Stimulated activated naive CD8-positive, alpha-beta T cell treated with anti-CD3 and anti-CD28 coated beads, Interleukin-15, amount 100 ng/mL, for 72 hours (primary cell): ENCODE measurements around the gene BPIFB6.

Source experiments
- ATAC-seq: fragments of 150-1000 bp; cut with Tn5 transposase; 2 replicates; pipeline ENCODE4 v1.10.0; 2021; ENCODE audit warnings: mild to moderate bottlenecking, moderate library complexity
- DNase-seq, 2 donors: peaks; one replicate each; pipeline ENCODE4 v3.0.0; 2021 to 2022
- H3K27ac Mint-ChIP-seq, 2 donors: one replicate each; pipeline ENCODE4 v1.8.0; 2022; ENCODE audit warnings: mild to moderate bottlenecking in 2 of 2, mixed read lengths in 2 of 2, moderate library complexity in 2 of 2
- H3K27me3 Mint-ChIP-seq: one replicate; pipeline ENCODE4 v1.8.0; 2022; ENCODE audit warnings: mixed read lengths
- H3K4me1 Mint-ChIP-seq: one replicate; pipeline ENCODE4 v1.8.0; 2022; ENCODE audit warnings: mild to moderate bottlenecking, mixed read lengths
- H3K4me3 Mint-ChIP-seq, 2 donors: one replicate each; pipeline ENCODE4 v1.8.0; 2022; ENCODE audit warnings: mild to moderate bottlenecking in 2 of 2, mixed read lengths in 2 of 2, moderate library complexity in 1 of 2
- H3K9me3 Mint-ChIP-seq, 2 donors: one replicate each; pipeline ENCODE4 v1.8.0; 2022; ENCODE audit warnings: mixed read lengths in 2 of 2

Gene BPIFB6

DNA sequence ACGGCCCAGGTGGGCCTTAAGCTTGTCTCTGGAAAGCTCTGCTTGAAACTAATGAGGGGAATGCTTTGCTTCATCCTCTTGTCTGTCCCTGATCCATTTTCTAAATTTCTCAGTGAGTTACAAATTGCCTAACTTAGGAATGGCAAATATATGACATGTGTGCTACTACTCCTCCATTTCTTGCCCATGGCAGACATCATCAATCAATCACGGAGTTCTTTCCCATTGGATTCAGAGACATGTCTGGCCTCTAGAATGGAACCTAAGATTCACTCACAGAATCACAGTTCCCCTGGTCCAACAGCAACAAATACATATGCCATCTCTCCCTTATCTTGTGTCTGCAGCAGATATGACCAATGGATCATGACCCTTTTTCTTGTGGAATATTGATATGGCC lies 41.4 kb downstream of the BPIFB6 start:
- ATAC-seq (no peak), DNase-seq (no peak)
- no peaks in the 10 kb centered on the region for H3K9me3 Mint-ChIP-seq
- H3K27me3 Mint-ChIP-seq: no peaks in the 10 kb centered on the region
- no peaks in the 10 kb centered on the region for H3K4me1 Mint-ChIP-seq
- H3K27ac Mint-ChIP-seq: no peak overlapping the region
- H3K4me3 Mint-ChIP-seq: no peak overlapping the region

DNA sequence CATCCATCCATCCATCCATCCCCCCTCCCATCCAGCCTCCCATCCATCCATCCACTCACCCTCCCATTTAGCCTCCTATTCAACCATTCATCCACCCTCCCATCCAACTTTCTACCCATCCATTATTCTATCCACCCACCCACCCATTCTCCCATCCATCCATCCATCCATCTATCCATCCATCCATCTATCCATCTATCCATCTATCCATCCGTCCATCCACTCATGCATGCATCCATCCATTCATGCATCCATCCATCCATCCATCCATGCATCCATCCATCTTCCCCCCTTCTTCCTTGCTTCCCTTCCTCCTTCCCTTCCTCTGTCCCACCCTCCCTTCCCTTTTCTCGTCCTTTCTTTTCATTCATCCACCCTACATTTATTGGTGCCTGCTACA lies 43.2 kb downstream of the BPIFB6 start:
- Mint-ChIP-seq H3K27me3 (no peaks in the 10 kb centered on the region), H3K9me3 (no peaks in the 10 kb centered on the region), H3K4me3 (no peak overlapping the region), H3K4me1 (no peaks in the 10 kb centered on the region), H3K27ac (no peak overlapping the region)
- ATAC-seq (no peak), DNase-seq (no peak)

- no peak for DNase-seq
- ATAC-seq: no peak
- Mint-ChIP-seq H3K4me3 (no peak overlapping the region), H3K27me3 (no peaks in the 10 kb centered on the region), H3K9me3 (no peaks in the 10 kb centered on the region), H3K4me1 (no peaks in the 10 kb centered on the region), H3K27ac (no peak overlapping the region)
These were observed 43.8 kb downstream of the BPIFB6 start for GRCh38 chr20:33075281-33075680.

DNA sequence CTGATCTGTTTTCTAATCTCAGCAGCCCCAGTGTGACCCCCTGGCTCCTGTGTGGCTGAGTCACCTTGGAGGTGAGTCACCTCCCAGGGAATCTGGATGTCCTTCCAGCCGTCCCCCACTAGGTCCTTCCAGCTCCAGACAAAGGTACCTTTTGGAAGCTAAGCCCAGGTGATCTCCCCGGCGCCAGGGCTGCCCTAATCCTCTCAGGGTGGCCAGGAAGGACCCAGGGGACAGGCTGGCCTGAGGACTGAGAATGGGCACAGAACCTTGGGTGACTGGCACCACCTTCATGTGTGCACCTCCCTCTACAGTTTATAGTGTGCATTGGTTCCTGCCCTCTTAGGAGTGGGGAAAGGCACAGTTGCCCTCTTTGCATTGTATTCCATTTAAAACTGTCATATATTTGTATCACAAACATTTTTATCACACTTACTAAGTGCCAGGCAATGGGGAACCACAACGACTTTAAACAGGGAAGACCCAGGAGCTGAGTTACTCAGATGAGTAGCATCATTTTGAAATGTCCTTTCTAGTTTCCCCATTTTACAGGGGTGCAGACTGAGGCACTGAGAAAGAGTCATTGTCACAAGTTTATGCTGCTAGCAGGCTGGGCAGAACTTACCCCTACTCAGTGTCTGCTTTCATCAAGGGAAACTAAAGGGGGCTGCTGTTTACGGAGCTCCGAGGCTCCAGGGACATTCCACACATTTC lies 45.4 kb downstream of the BPIFB6 start:
- no peaks in the 10 kb centered on the region for H3K4me1 Mint-ChIP-seq
- DNase-seq (peak in 1 of 2 donors; percentile 12), ATAC-seq (peak; percentile 65)
- H3K4me3 Mint-ChIP-seq: no peak overlapping the region
- H3K9me3 Mint-ChIP-seq: no peaks in the 10 kb centered on the region
- H3K27me3 Mint-ChIP-seq: no peaks in the 10 kb centered on the region
- no peak overlapping the region for H3K27ac Mint-ChIP-seq

DNA sequence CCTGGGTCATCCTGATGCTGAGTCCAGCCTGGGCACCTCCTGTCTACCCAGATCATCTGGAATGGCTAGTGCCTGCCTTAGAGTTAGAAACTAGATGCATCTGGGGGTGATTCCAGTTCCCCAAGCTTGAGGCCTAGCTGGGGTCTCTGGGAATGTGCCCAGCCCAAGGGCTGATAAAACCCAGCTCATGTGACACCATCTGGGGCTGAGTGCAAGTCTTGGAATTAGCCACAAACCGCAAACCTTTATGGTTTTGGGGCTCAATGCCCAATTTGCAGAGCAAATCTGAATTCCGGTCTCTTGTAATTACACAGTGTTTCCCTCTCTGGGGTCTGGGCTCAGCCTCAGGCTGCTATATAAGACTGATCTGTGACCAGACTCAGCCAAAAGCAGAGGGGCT lies 47.8 kb downstream of the BPIFB6 start, which contains the start of gene BPIFB4:
Gene BPIFB4, plus strand, starts transcription at position 385 of the 400 bp plus-strand sequence. CDS start 1,884 bp downstream, outside the sequence.
- DNase-seq (no peak), ATAC-seq (no peak)
- H3K27ac Mint-ChIP-seq: no peak within 1 kb of the TSS
- H3K27me3 Mint-ChIP-seq: no peaks in the 10 kb centered on the region
- no peaks in the 10 kb centered on the region for H3K4me1 Mint-ChIP-seq
- no peak within 1 kb of the TSS for H3K4me3 Mint-ChIP-seq
- H3K9me3 Mint-ChIP-seq: no peaks in the 10 kb centered on the region

- no peak overlapping the region for H3K4me3 Mint-ChIP-seq
- DNase-seq (no peak), ATAC-seq (no peak)
- no peaks in the 10 kb centered on the region for H3K27me3 Mint-ChIP-seq
- H3K4me1 Mint-ChIP-seq: no peaks in the 10 kb centered on the region
- H3K9me3 Mint-ChIP-seq: no peaks in the 10 kb centered on the region
- no peak overlapping the region for H3K27ac Mint-ChIP-seq
These were observed 50.1 kb downstream of the BPIFB6 start for GRCh38 chr20:33081411-33082154.

DNA sequence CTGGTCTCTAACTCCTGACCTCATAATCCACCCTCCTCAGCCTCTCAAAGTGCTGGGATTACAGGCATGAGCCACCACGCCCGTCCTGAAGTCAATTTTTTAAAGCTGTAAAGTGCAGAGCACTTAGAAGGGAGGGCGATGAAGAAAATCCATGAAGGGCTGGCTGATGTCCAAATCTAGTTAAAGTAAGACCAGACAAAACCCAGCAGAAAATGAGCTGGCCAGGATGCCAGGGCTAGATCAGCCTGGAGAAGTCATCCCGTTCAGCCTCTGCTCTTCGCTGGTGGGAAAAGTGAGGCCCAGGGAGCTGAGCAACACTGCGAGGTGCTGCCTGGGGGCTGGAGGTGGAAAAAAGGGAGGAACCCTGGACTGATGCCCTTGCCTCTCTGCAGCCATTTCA lies 51.1 kb downstream of the BPIFB6 start:
- ATAC-seq (no peak), DNase-seq (no peak)
- Mint-ChIP-seq H3K9me3 (no peaks in the 10 kb centered on the region), H3K4me3 (no peak overlapping the region), H3K27ac (no peak overlapping the region), H3K27me3 (no peaks in the 10 kb centered on the region), H3K4me1 (no peaks in the 10 kb centered on the region)

DNA sequence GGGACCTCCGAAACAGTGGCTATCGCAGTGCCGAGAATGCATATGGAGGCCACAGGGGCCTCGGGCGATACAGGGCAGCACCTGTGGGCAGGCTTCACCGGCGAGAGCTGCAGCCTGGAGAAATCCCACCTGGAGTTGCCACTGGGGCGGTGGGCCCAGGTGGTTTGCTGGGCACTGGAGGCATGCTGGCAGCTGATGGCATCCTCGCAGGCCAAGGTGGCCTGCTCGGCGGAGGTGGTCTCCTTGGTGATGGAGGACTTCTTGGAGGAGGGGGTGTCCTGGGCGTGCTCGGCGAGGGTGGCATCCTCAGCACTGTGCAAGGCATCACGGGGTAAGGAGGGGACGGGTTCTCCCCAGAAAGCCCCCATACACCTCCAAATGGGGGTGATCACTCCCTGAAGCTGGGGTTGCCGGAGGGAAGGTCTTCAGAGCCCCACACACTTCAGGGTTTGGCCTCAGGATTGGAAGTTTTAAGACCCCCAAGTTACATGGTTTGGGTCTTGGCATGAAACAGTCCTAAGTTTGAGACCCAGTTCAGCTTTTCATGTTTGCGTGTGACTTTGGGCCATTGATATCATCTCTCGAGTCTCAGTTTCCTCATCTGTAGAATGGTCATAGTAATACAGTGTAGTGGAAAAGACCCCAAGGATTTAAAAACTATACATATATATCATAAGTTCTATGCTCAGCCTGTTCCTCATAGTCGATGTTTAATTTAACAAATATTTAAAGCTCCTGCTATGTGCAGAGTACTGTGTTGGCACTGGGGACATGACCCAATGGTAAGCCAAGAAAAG lies 52.3 kb downstream of the BPIFB6 start:
- DNase-seq (no peak), ATAC-seq (no peak)
- Mint-ChIP-seq H3K4me1 (no peaks in the 10 kb centered on the region), H3K27me3 (no peaks in the 10 kb centered on the region), H3K9me3 (no peaks in the 10 kb centered on the region), H3K4me3 (no peak overlapping the region), H3K27ac (no peak overlapping the region)

DNA sequence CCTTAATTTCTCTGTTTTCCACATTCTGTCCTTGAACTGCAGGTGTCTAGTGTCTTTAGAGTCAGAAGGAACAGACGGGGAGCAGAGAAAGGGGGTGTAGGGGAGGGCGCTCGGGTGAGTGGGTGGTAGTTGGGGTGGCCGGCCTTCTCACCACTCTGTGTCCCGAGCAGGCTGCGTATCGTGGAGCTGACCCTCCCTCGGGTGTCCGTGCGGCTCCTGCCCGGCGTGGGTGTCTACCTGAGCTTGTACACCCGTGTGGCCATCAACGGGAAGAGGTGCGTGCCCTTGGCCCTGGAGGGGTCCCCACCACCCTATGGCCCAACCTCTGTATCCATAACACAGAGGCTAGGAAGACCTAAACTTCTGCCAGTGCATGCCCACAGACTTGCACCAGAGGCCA lies 53.3 kb downstream of the BPIFB6 start:
- Mint-ChIP-seq H3K9me3 (no peaks in the 10 kb centered on the region), H3K27ac (no peak overlapping the region), H3K4me3 (no peak overlapping the region), H3K27me3 (no peaks in the 10 kb centered on the region), H3K4me1 (no peaks in the 10 kb centered on the region)
- ATAC-seq (no peak), DNase-seq (no peak)

DNA sequence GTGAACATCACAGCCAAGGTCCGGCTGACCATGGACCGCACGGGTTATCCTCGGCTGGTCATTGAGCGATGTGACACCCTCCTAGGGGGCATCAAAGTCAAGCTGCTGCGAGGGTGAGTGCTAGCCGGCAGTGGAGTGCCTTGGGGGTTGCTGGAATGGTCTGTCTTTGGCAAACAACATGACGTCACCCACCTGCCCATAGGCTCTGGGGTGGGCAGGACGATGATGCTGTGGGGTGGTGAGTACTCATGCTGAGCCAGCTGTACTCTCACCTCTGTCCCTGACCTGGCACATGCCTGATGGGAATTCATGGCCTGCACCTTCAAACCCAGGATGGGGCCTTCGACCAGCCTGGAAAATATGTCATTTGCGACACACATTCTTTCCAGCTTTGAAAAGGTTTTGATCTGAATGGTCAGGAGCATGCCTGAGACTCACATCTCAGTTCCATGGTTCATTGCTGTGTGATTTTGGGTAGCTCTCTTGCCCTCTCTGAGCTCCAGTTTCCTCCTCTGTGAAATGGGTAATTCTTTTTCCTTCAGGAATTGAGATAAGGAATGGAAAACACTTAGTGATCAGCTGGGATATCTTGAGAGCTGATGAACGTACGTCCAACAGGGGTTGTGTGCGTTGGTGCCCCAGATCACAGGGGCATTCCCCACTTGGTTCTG lies 54.7 kb downstream of the BPIFB6 start:
- DNase-seq: no peak
- H3K4me3 Mint-ChIP-seq: no peak overlapping the region
- H3K9me3 Mint-ChIP-seq: no peaks in the 10 kb centered on the region
- H3K27me3 Mint-ChIP-seq: no peaks in the 10 kb centered on the region
- no peaks in the 10 kb centered on the region for H3K4me1 Mint-ChIP-seq
- no peak overlapping the region for H3K27ac Mint-ChIP-seq
- ATAC-seq: no peak

GRCh38 chr20:33091147-33091546 lies 59.7 kb downstream of the BPIFB6 start:
- Mint-ChIP-seq H3K27me3 (no peaks in the 10 kb centered on the region), H3K4me3 (no peak overlapping the region), H3K27ac (no peak overlapping the region), H3K9me3 (peaks cover 0 to 7% of the 10 kb centered on the region in 2 donors), H3K4me1 (no peaks in the 10 kb centered on the region)
- ATAC-seq (no peak), DNase-seq (no peak)

DNA sequence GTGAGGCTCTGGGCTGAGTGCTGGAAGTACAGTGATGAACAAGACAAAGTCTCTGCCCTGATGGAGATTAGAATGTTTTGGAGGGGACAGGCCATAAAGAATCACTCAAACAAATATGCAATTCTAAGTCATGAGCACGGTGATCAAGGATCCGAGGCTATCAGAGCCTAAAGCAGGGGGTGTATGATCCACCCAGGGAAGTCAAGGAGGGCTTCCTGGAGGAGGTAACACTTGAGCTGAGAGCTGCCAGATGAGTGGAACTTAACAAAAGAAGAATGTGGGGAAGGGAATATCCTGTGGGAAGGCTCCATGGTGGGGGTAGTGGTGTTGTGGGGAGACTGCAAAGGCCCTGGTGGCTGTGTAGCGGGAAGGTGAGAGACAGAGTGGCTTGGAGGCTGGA lies 60.2 kb downstream of the BPIFB6 start:
- H3K27ac Mint-ChIP-seq: no peak overlapping the region
- H3K4me1 Mint-ChIP-seq: no peaks in the 10 kb centered on the region
- ATAC-seq (no peak), DNase-seq (no peak)
- no peak overlapping the region for H3K4me3 Mint-ChIP-seq
- peaks cover 0 to 7% of the 10 kb centered on the region in 2 donors for H3K9me3 Mint-ChIP-seq
- H3K27me3 Mint-ChIP-seq: no peaks in the 10 kb centered on the region

- Mint-ChIP-seq H3K27me3 (no peaks in the 10 kb centered on the region), H3K4me1 (no peaks in the 10 kb centered on the region), H3K27ac (no peak overlapping the region), H3K9me3 (peaks cover 0 to 7% of the 10 kb centered on the region in 2 donors), H3K4me3 (no peak overlapping the region)
- ATAC-seq: no peak
- no peak for DNase-seq
These were observed 60.9 kb downstream of the BPIFB6 start for GRCh38 chr20:33092361-33092760.

- ATAC-seq (no peak), DNase-seq (no peak)
- no peaks in the 10 kb centered on the region for H3K27me3 Mint-ChIP-seq
- no peak overlapping the region for H3K27ac Mint-ChIP-seq
- peaks cover 0 to 7% of the 10 kb centered on the region in 2 donors for H3K9me3 Mint-ChIP-seq
- no peaks in the 10 kb centered on the region for H3K4me1 Mint-ChIP-seq
- H3K4me3 Mint-ChIP-seq: no peak overlapping the region
These were observed 61.6 kb downstream of the BPIFB6 start for GRCh38 chr20:33093074-33093473.

DNA sequence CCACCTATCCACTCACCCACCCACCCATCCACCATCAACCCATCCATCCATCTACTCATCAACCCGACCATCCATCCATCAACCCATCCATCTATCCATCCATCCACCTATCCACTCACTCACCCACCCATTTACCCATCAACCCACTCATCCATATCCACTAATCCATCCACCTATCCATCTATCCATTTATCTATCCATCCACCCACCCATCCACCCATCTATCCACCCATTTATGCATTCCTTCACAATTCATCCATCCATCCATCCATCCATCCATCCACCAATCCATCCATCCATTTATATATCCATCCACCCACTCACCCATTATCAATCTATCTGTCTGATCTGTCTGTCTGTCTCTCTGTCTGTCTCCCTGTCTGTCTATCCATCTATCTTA lies 62.1 kb downstream of the BPIFB6 start:
- no peaks in the 10 kb centered on the region for H3K4me1 Mint-ChIP-seq
- H3K4me3 Mint-ChIP-seq: no peak overlapping the region
- H3K9me3 Mint-ChIP-seq: peaks cover 0 to 7% of the 10 kb centered on the region in 2 donors
- DNase-seq: no peak
- no peak overlapping the region for H3K27ac Mint-ChIP-seq
- no peaks in the 10 kb centered on the region for H3K27me3 Mint-ChIP-seq
- no peak for ATAC-seq
